HG03457 (cell line): Measurements from ENCODE around the gene HOXA3.

Experiments
- ATAC-seq: cut with Tn5 transposase; IDR thresholded peaks from one replicate; pipeline ENCODE4 v1.9.1; 2021; ENCODE audit warnings: moderate number of reproducible peaks; ENCODE audit not compliant: unreplicated experiment

The HOXA3 gene

GRCh38 chr7:27179503-27180430 is 27.4 kb upstream of the HOXA3 start:
- no peak for ATAC-seq

- no peak for ATAC-seq
Observed at GRCh38 chr7:27179030-27179429, 26.6 kb upstream of the HOXA3 start.

GRCh38 chr7:27178366-27178765 is 26.0 kb upstream of the HOXA3 start:
- no peak for ATAC-seq

GRCh38 chr7:27177795-27178320 is 25.5 kb upstream of the HOXA3 start:
- no peak for ATAC-seq

GRCh38 chr7:27176962-27177794 is 24.8 kb upstream of the HOXA3 start:
- ATAC-seq: no peak

GRCh38 chr7:27176524-27176845 is 24.1 kb upstream of the HOXA3 start:
- no peak for ATAC-seq

- ATAC-seq: no peak
Observed at GRCh38 chr7:27175626-27176523, 23.5 kb upstream of the HOXA3 start.

GRCh38 chr7:27174874-27175625 is 22.7 kb upstream of the HOXA3 start:
- no peak for ATAC-seq

- no peak for ATAC-seq
Observed at GRCh38 chr7:27173956-27174873, 21.8 kb upstream of the HOXA3 start, which contains the start of gene HOXA10. HOXA10 (minus strand) TSS chr7:27174320; CDS start chr7:27174306, 14 bp downstream.

- no peak for ATAC-seq
Observed at GRCh38 chr7:27173511-27173955, 21.1 kb upstream of the HOXA3 start.

- no peak for ATAC-seq
Observed at GRCh38 chr7:27172823-27173510, 20.6 kb upstream of the HOXA3 start.

- no peak for ATAC-seq
Observed at GRCh38 chr7:27172315-27172774, 20.0 kb upstream of the HOXA3 start.

GRCh38 chr7:27171637-27172314 is 19.4 kb upstream of the HOXA3 start:
- ATAC-seq: no peak

GRCh38 chr7:27171325-27171636 is 18.9 kb upstream of the HOXA3 start:
- no peak for ATAC-seq

- ATAC-seq: no peak
Observed at GRCh38 chr7:27170426-27171324, 18.3 kb upstream of the HOXA3 start.

- no peak for ATAC-seq
Observed at GRCh38 chr7:27169658-27170425, 17.5 kb upstream of the HOXA3 start.
